Measurements from ENCODE around the gene NARS2.

GRCh38 chr11:78583889-78584288, 9.2 kb upstream of the NARS2 start:
- TF ChIP-seq EZH2 (IDR thresholded peaks at IDR 0.05; ENCODE audit: borderline replicate concordance, low read length) (no peak), CTCF (conservative IDR thresholded peaks at IDR 0.05 in 1 of 2, IDR thresholded peaks at IDR 0.05 in 1 of 2; ENCODE audit: extremely low read depth in 1 of 2, insufficient read depth in 1 of 2, low read depth in 1 of 2, low read length in 2 of 2) (no peak)

Measured in mammary epithelial cell (primary cell).